DOHH2 (cell line): ENCODE measurements around the gene TMEM164.

ENCODE experiments used
- H3F3A ChIP-seq: fragments of 200-600 bp; sonication (generic), shearing (Covaris generic); 2 replicates; pipeline ENCODE4 v1.6.0; 2016; ENCODE audit warnings: antibody characterized with exemption, mild to moderate bottlenecking; ENCODE audit not compliant: control insufficient read depth, insufficient read depth
- H3K27ac ChIP-seq: fragments of 200-600 bp; sonication (generic); 2 replicates; pipeline ENCODE4 v1.5.1; 2014; ENCODE audit warnings: low read depth, mild to moderate bottlenecking, low read length, moderate library complexity
- H3K27me3 ChIP-seq: fragments of 200-600 bp; sonication (generic); 2 replicates; pipeline ENCODE4 v1.6.1; 2014; ENCODE audit warnings: mild to moderate bottlenecking, low read length, mixed read lengths; ENCODE audit not compliant: control insufficient read depth
- H3K36me3 ChIP-seq: fragments of 200-600 bp; sonication (generic); 2 replicates; pipeline ENCODE4 v1.6.1; 2014; ENCODE audit warnings: mild to moderate bottlenecking, low read length, moderate library complexity, mixed read lengths; ENCODE audit not compliant: control insufficient read depth
- H3K4me1 ChIP-seq: fragments of 200-600 bp; sonication (generic); 2 replicates; pipeline ENCODE4 v1.6.1; 2014; ENCODE audit warnings: mild to moderate bottlenecking, low read length, mixed read lengths; ENCODE audit not compliant: control insufficient read depth
- H3K4me2 ChIP-seq: fragments of 200-600 bp; sonication (generic); 2 replicates; pipeline ENCODE4 v1.6.0; 2014; ENCODE audit warnings: mild to moderate bottlenecking, low read length, moderate library complexity
- H3K4me3 ChIP-seq: fragments of 200-600 bp; sonication (generic); 2 replicates; pipeline ENCODE4 v1.5.1; 2014; ENCODE audit warnings: mild to moderate bottlenecking, low read length, mixed read lengths
- H3K79me2 ChIP-seq: fragments of 200-600 bp; sonication (generic); 2 replicates; pipeline ENCODE4 v1.6.1; 2014; ENCODE audit warnings: mild to moderate bottlenecking, low read length, mixed read lengths; ENCODE audit not compliant: control insufficient read depth
- H3K9me2 ChIP-seq: fragments of 200-600 bp; sonication (generic); replicated peaks from 2 replicates; pipeline ENCODE4 v1.6.1; 2014; ENCODE audit warnings: mild to moderate bottlenecking, low read length, mixed read lengths; ENCODE audit not compliant: control insufficient read depth
- H3K9me3 ChIP-seq: fragments of 200-600 bp; sonication (generic); 2 replicates; pipeline ENCODE4 v1.6.1; 2014; ENCODE audit warnings: antibody characterized with exemption, low read length, mixed read lengths; ENCODE audit not compliant: control insufficient read depth, insufficient read depth
- H4K20me1 ChIP-seq: fragments of 200-600 bp; sonication (generic); 2 replicates; pipeline ENCODE4 v1.6.0; 2014; ENCODE audit warnings: low read depth, mild to moderate bottlenecking, antibody characterized with exemption, low read length, moderate library complexity; ENCODE audit not compliant: control insufficient read depth, insufficient read depth
- EZH2phosphoT487 ChIP-seq: fragments of 200-600 bp; sonication (generic); IDR thresholded peaks from 2 replicates; pipeline ENCODE4 v1.6.1; 2017; ENCODE audit warnings: borderline replicate concordance, mild to moderate bottlenecking, antibody characterized with exemption, low read length, moderate library complexity, mixed read lengths
- TF ChIP-seq, protein P1 (sequence below): fragments of 200-600 bp; sonication (generic); IDR thresholded peaks from one replicate; pipeline ENCODE4 v1.5.1; 2014; ENCODE audit warnings: antibody characterized with exemption, mild to moderate bottlenecking, low read depth, low read length; ENCODE audit not compliant: poor library complexity, severe bottlenecking

The TMEM164 gene

DNA sequence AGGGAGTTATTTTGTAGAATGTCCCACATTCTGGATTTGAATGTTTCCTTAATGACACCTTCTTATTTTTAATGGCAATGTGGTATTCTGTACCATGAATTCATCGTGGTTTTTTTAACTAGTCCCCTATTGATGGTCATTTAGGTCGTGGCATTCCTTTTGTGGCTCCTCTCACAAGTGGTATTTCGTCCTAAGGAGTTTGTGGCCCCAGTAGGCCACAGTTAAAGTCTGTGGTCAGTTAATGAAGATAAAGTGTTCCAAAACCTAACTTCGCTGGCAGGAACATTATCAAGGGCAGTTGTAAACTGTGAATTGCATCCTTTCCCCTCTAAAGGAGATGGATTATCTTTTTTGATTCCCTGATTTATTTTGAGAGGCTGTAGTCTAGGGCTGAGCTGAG lies 133.2 kb downstream of the TMEM164 start:
- no peaks in the 10 kb centered on the region for H3K79me2 ChIP-seq
- no peak overlapping the region for H3K4me2 ChIP-seq
- H4K20me1 ChIP-seq: no peaks in the 10 kb centered on the region
- no peak for TF ChIP-seq EZH2phosphoT487
- TF ChIP-seq, protein P1, sequence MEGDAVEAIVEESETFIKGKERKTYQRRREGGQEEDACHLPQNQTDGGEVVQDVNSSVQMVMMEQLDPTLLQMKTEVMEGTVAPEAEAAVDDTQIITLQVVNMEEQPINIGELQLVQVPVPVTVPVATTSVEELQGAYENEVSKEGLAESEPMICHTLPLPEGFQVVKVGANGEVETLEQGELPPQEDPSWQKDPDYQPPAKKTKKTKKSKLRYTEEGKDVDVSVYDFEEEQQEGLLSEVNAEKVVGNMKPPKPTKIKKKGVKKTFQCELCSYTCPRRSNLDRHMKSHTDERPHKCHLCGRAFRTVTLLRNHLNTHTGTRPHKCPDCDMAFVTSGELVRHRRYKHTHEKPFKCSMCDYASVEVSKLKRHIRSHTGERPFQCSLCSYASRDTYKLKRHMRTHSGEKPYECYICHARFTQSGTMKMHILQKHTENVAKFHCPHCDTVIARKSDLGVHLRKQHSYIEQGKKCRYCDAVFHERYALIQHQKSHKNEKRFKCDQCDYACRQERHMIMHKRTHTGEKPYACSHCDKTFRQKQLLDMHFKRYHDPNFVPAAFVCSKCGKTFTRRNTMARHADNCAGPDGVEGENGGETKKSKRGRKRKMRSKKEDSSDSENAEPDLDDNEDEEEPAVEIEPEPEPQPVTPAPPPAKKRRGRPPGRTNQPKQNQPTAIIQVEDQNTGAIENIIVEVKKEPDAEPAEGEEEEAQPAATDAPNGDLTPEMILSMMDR: no peak
- no peak overlapping the region for H3K4me3 ChIP-seq
- H3K27ac ChIP-seq: no peak overlapping the region
- H3K4me1 ChIP-seq: no peaks in the 10 kb centered on the region
- no peaks in the 10 kb centered on the region for H3K27me3 ChIP-seq
- no peaks in the 10 kb centered on the region for H3K9me2 ChIP-seq
- no peaks in the 10 kb centered on the region for H3K36me3 ChIP-seq
- no peaks in the 10 kb centered on the region for H3K9me3 ChIP-seq
- no peaks in the 10 kb centered on the region for H3F3A ChIP-seq

DNA sequence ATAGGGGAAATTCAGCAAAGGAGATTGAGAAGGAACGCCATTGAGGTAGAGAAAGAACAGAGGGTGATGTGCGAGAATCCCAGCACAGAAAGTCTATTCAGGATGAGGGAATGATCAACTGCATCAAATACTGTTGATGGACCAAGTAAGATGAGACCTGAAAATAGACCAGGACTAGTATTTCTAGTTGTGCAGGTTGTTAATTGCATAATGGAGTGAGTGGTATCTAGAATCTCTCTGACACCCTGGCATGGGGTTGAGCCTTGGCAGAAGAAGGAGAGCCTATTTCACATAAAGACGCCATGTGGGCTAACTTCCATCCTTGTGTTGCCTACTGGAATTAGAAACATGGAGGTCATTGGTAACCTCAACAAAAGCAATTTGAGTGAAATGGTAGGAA lies 135.6 kb downstream of the TMEM164 start:
- no peaks in the 10 kb centered on the region for H3K79me2 ChIP-seq
- H3K27ac ChIP-seq: no peak overlapping the region
- H3K36me3 ChIP-seq: no peaks in the 10 kb centered on the region
- H3K9me3 ChIP-seq: no peaks in the 10 kb centered on the region
- no peaks in the 10 kb centered on the region for H3F3A ChIP-seq
- TF ChIP-seq, protein P1: no peak
- TF ChIP-seq EZH2phosphoT487: no peak
- H4K20me1 ChIP-seq: no peaks in the 10 kb centered on the region
- no peaks in the 10 kb centered on the region for H3K9me2 ChIP-seq
- H3K27me3 ChIP-seq: no peaks in the 10 kb centered on the region
- H3K4me3 ChIP-seq: no peak overlapping the region
- H3K4me1 ChIP-seq: no peaks in the 10 kb centered on the region
- H3K4me2 ChIP-seq: no peak overlapping the region

DNA sequence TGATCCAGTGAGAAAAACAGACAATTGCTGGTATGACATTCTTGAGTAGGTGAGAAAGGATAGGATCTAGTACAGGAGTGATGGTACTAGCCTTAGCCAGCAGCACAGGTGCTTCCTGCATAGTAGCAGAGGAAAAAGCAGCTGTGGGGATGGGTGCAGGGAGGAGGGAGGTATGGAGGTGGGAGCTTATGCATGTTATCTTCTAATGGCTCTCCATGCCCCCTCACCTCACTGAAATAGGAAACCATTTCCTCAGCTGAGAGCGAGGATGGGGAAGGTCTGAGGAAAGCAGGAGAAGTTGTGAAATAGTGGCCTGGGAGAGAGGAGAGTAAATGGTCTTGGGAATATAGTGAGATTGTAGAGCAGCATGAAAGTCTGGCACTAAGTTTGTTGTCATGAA lies 136.3 kb downstream of the TMEM164 start:
- no peaks in the 10 kb centered on the region for H3K9me2 ChIP-seq
- no peaks in the 10 kb centered on the region for H3F3A ChIP-seq
- H3K79me2 ChIP-seq: no peaks in the 10 kb centered on the region
- no peak for TF ChIP-seq EZH2phosphoT487
- TF ChIP-seq, protein P1: no peak
- no peak overlapping the region for H3K27ac ChIP-seq
- H3K9me3 ChIP-seq: no peaks in the 10 kb centered on the region
- H3K36me3 ChIP-seq: no peaks in the 10 kb centered on the region
- no peaks in the 10 kb centered on the region for H3K4me1 ChIP-seq
- no peak overlapping the region for H3K4me2 ChIP-seq
- H4K20me1 ChIP-seq: no peaks in the 10 kb centered on the region
- H3K27me3 ChIP-seq: no peaks in the 10 kb centered on the region
- no peak overlapping the region for H3K4me3 ChIP-seq

DNA sequence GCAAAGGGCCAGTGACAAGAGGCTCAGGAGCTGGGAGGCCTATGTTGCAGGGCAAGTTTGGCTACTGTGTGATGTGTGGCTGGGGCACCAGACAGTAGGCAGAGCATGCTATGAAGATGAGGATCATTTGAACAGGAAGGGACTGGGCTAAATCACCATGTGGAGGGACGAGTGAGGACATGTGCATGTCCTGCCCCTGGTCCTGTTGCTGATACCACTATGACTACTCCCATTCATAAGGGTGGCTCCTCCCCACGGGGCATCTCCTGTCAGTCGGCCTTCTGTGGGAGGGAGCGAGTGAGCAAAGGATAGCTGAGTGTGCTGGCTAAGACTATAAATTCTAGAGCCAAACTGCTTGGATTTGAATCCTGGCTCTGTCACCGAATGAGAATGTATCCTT lies 139.2 kb downstream of the TMEM164 start:
- no peaks in the 10 kb centered on the region for H3K79me2 ChIP-seq
- H3K36me3 ChIP-seq: no peaks in the 10 kb centered on the region
- TF ChIP-seq, protein P1: no peak
- no peak for TF ChIP-seq EZH2phosphoT487
- H3K27me3 ChIP-seq: no peaks in the 10 kb centered on the region
- no peaks in the 10 kb centered on the region for H3K9me3 ChIP-seq
- no peak overlapping the region for H3K4me2 ChIP-seq
- no peaks in the 10 kb centered on the region for H3K9me2 ChIP-seq
- no peaks in the 10 kb centered on the region for H4K20me1 ChIP-seq
- H3K4me3 ChIP-seq: no peak overlapping the region
- peaks cover 7% of the 10 kb centered on the region; the same call in 1 of the 2 replicates for H3K4me1 ChIP-seq
- no peaks in the 10 kb centered on the region for H3F3A ChIP-seq
- H3K27ac ChIP-seq: no peak overlapping the region
